ENCODE measurements around the gene GET4. TPM values are rescaled to one million over a fixed set of nuclear protein-coding genes. Genes with fewer than 3 reads are reported as not detected.
A peak's percentile ranks its signal among the peaks of the same experiment; 100 is the strongest.

GET4 gene
- total and polyA plus RNA-seq, 2 of the 13 experiments (the other 11 are each of a cell fraction or from before 2014, with no cell fraction given): 28.2 to 35.2 TPM

DNA sequence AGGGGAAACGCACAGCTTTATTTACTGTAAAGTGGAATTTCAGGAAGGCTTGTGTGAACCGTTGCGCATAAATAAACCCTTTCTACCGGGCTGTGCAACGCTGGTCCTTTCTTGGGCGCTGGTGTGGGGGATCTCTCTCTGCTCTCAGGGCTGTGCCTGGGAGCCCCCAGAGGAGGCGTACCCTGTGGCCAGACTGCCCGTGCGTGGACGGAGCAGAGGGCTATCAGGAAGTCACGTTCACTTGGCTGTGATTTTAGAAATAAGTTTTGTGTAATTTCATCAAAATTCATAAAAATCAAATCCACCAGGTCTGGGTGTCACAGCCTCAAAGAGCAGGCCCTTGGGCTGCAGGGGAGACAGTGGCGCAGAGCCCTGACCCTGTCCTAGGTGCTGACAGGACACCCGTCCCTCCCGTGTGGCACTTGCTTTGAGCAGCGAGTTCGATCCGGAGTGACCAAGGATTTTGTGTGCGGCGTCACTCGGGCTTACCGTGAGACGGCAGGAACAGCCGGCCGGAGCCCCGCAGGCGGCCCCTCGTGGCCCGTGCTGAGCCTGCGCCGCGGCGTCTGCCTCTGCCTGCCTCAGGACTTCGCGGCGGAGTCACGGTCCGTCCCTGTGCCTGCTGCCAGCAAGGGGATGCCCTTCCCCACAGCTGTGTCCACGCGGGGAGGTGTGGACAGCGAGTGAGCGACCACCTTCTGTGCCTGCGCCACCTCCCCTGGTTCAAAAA, 20.2 kb downstream of the GET4 start (continued):
- peak; percentile 4 for TF ChIP-seq AGO1 (IDR thresholded peaks at IDR 0.05; ENCODE audit: low read depth, low read length, poor library complexity, severe bottlenecking)
- TF ChIP-seq AGO2 (optimal IDR thresholded peaks at IDR 0.05; ENCODE audit: low read depth, low read length): peak; percentile 86
- no peak for TF ChIP-seq RARA (CRISPR knock-in tag; IDR thresholded peaks at IDR 0.05)
- no peak for TF ChIP-seq MATR3 (CRISPR knock-in tag; IDR thresholded peaks at IDR 0.05)
- no peak for TF ChIP-seq SRF (IDR thresholded peaks at IDR 0.05; ENCODE audit: low read depth, low read length)
- TF ChIP-seq HOXA7 (CRISPR knock-in tag; IDR thresholded peaks at IDR 0.05): no peak
- TF ChIP-seq, protein P1, sequence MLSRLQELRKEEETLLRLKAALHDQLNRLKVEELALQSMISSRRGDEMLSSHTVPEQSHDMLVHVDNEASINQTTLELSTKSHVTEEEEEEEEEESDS (CRISPR knock-in tag; IDR thresholded peaks at IDR 0.05; ENCODE audit: borderline replicate concordance): no peak

GRCh38 chr7:897086-897485, 20.7 kb downstream of the GET4 start:
- Histone ChIP-seq H3K36me3 (replicated peaks in 1 of 2; ENCODE audit: control insufficient read depth in 1 of 2, insufficient read depth in 2 of 2, low read length in 2 of 2) (peaks cover 22 to 46% of the 10 kb centered on the region in 2 experiments), H3K27me3 (ENCODE audit: control insufficient read depth in 1 of 2, insufficient read depth in 2 of 2, low read length in 2 of 2) (no peaks in the 10 kb centered on the region), H3K4me2 (ENCODE audit: low read depth, low read length) (no peak overlapping the region), H3K9ac (ENCODE audit: insufficient read depth, low read depth, low read length) (no peak overlapping the region), H3K4me3 (replicated peaks in 1 of 3; ENCODE audit: insufficient read depth in 1 of 3, low read depth in 2 of 3, low read length in 3 of 3) (no peak overlapping the region), H3K9me3 (ENCODE audit: low read length) (no peaks in the 10 kb centered on the region), H3K4me1 (ENCODE audit: insufficient read depth, low read length) (peaks cover 14% of the 10 kb centered on the region), H4K20me1 (ENCODE audit: insufficient read depth, low read length) (no peaks in the 10 kb centered on the region), H3K27ac (ENCODE audit: extremely low read length, insufficient read depth, low read length) (no peak overlapping the region), H2AFZ (ENCODE audit: low read length) (no peak overlapping the region), H3K79me2 (ENCODE audit: insufficient read depth, low read length) (no peaks in the 10 kb centered on the region)
- ATAC-seq (no peak), DNase-seq (ENCODE audit: low spot score) (no peak), FAIRE-seq (no peak)
- no TSS peak for BruUV-seq (replicated peaks)
- intact Hi-C loops (cut with micrococcal nuclease; ENCODE audit: unreplicated experiment): no loop called here
- CTCF ChIA-PET (ENCODE audit: low intra/inter-chr PET ratio, low total read pairs): no interaction called here
- POLR2A ChIA-PET: interaction anchor here (1.0 to 1.7 kb wide), 2 partner anchors 60 to 80 kb away, joined by 3 to 4 read pairs; no protein-coding TSS in a partner anchor
- TF ChIP-seq CBFB (CRISPR knock-in tag; IDR thresholded peaks at IDR 0.05) (no peak), POLR2G (IDR thresholded peaks at IDR 0.05; ENCODE audit: low read depth, low read length) (0 out of 2 replicates have a peak, but pooled peaks have one; percentile 9), AGO2 (optimal IDR thresholded peaks at IDR 0.05; ENCODE audit: low read depth, low read length) (peak; percentile 75)
- WGBS (ENCODE audit: low lambda C conversion rate): 100% methylated on average over 3 of the region's 14 CpGs
- in situ Hi-C loops (cut with HindIII; ENCODE audit: extremely low pct_ligation_motif_present, low pct_unique_long_range_greater_than_20kb): no loop called here

All from HepG2 (cell line).